Natural killer cell (primary cell): ENCODE results near the gene DMAC2. TPM values are rescaled to one million over a fixed set of nuclear protein-coding genes. Genes with fewer than 3 reads are reported as not detected.
"Not testable (repeated sequence)": the region's sequence is repeated elsewhere in the genome, so short reads cannot be mapped to it uniquely, and the experiment has no call there.

Experiments
- ATAC-seq, 3 donors: fragments of 150-1000 bp in 2 of 3; fragments of 200-7000 bp in 1 of 3; cut with Tn5 transposase; 1 replicate in 1 of 3; 2 replicates in 2 of 3; pipeline ENCODE4 v1.10.0; 2021; ENCODE audit warnings: mild to moderate bottlenecking in 2 of 3, moderate library complexity in 2 of 3
- DNase-seq, 2 donors: peaks; one replicate each; pipeline versions ENCODE4 v3.0.0 to v3.0.0-alpha.2; 2013 to 2021; ENCODE audit warnings: mixed read lengths in 1 of 2
- H3K27ac ChIP-seq: one replicate; pipeline ENCODE4 v1.5.1; 2013; ENCODE audit warnings: mild to moderate bottlenecking, low read length
- H3K27me3 ChIP-seq: one replicate; pipeline ENCODE4 v1.6.1; 2013; ENCODE audit warnings: low read length; ENCODE audit not compliant: control insufficient read depth, insufficient read depth
- H3K36me3 ChIP-seq: one replicate; pipeline ENCODE4 v1.6.1; 2013; ENCODE audit warnings: low read length; ENCODE audit not compliant: control insufficient read depth, insufficient read depth
- H3K4me1 ChIP-seq: one replicate; pipeline ENCODE4 v1.6.1; 2013; ENCODE audit warnings: low read length; ENCODE audit not compliant: control insufficient read depth, insufficient read depth
- H3K4me3 ChIP-seq: one replicate; pipeline ENCODE4 v1.5.1; 2013; ENCODE audit warnings: low read length
- H3K9me3 ChIP-seq: one replicate; pipeline ENCODE4 v1.6.1; 2013; ENCODE audit warnings: low read length; ENCODE audit not compliant: control insufficient read depth, insufficient read depth
- H3K27ac Mint-ChIP-seq, 2 donors: one replicate each; pipeline ENCODE4 v1.8.0; 2022; ENCODE audit warnings: mild to moderate bottlenecking in 2 of 2, mixed read lengths in 2 of 2, moderate library complexity in 1 of 2
- H3K27me3 Mint-ChIP-seq, 2 donors: one replicate each; pipeline ENCODE4 v1.8.0; 2022; ENCODE audit warnings: low read depth in 2 of 2, mixed read lengths in 2 of 2
- H3K36me3 Mint-ChIP-seq: one replicate; pipeline ENCODE4 v1.8.0; 2022; ENCODE audit warnings: mixed read lengths
- H3K4me1 Mint-ChIP-seq, 2 donors: one replicate each; pipeline ENCODE4 v1.8.0; 2022; ENCODE audit warnings: mixed read lengths in 2 of 2
- H3K4me3 Mint-ChIP-seq: one replicate; pipeline ENCODE4 v1.8.0; 2022; ENCODE audit warnings: mild to moderate bottlenecking, moderate library complexity, mixed read lengths
- H3K9me3 Mint-ChIP-seq, 2 donors: one replicate each; pipeline ENCODE4 v1.8.0; 2022; ENCODE audit warnings: mixed read lengths in 2 of 2
- CTCF ChIP-seq: fragments of 200-600 bp; IDR thresholded peaks from one replicate; pipeline ENCODE4 v1.8.0; 2022; ENCODE audit warnings: antibody characterized with exemption
- WGBS: methylation state at CpG from one replicate; pipeline ENCODE4 v1.1.7; 2013; ENCODE audit warnings: missing lambda C conversion rate; ENCODE audit not compliant: insufficient coverage; 5-methylcytosine and 5-hydroxymethylcytosine counted together
- intact Hi-C: fragments of 100-400 bp; cut with micrococcal nuclease; formaldehyde crosslinking; loops from one replicate; pipeline ENCODE4 v1.14.2; 2022
- total RNA-seq, 4 donors: library from RNA; stranded (reverse); fragments of 120-200 nt in 1 of 4; gene quantifications; one replicate each; pipeline versions ENCODE4 v1.2.3 to v1.2.4, GENCODE V29; 2013 to 2022

DMAC2 gene
- total RNA-seq, 3 donors from 2014 or later (not counting 1 experiment from before 2014, with no cell fraction given): 25.4 to 32.5 (median 29.5) TPM

- Mint-ChIP-seq H3K4me1 (peaks cover 6 to 24% of the 10 kb centered on the region in 2 donors), H3K9me3 (no peaks in the 10 kb centered on the region), H3K27me3 (no peaks in the 10 kb centered on the region), H3K27ac (no peak overlapping the region), H3K36me3 (no peaks in the 10 kb centered on the region), H3K4me3 (no peak overlapping the region)
- DNase-seq: no peak
- H3K27me3 ChIP-seq: no peaks in the 10 kb centered on the region
- H3K4me1 ChIP-seq: peaks cover 22% of the 10 kb centered on the region
- TF ChIP-seq CTCF: no peak
- no peak overlapping the region for H3K4me3 ChIP-seq
- 84% methylated on average over 8 of the region's 9 CpGs for WGBS
- ATAC-seq: no peak
- intact Hi-C loops: no loop called here
- peaks cover 43% of the 10 kb centered on the region for H3K36me3 ChIP-seq
- H3K27ac ChIP-seq: no peak overlapping the region
- no peaks in the 10 kb centered on the region for H3K9me3 ChIP-seq
These were observed 28.4 kb downstream of the DMAC2 start for GRCh38 chr19:41411100-41411967.

GRCh38 chr19:41410336-41411054 is 29.2 kb downstream of the DMAC2 start:
- Histone ChIP-seq H3K4me3 (no peak overlapping the region), H3K27me3 (no peaks in the 10 kb centered on the region), H3K27ac (peak overlapping the region; percentile 21), H3K36me3 (peaks cover 40% of the 10 kb centered on the region), H3K4me1 (peaks cover 22% of the 10 kb centered on the region), H3K9me3 (no peaks in the 10 kb centered on the region)
- no peaks in the 10 kb centered on the region for H3K36me3 Mint-ChIP-seq
- H3K9me3 Mint-ChIP-seq: no peaks in the 10 kb centered on the region
- H3K27ac Mint-ChIP-seq: peak overlapping the region in 1 of 2 donors; percentile 56
- TF ChIP-seq CTCF: no peak
- no peaks in the 10 kb centered on the region for H3K27me3 Mint-ChIP-seq
- 94% methylated on average over 23 of the region's 23 CpGs for WGBS
- H3K4me1 Mint-ChIP-seq: peaks cover 6 to 24% of the 10 kb centered on the region in 2 donors
- intact Hi-C loops: no loop called here
- H3K4me3 Mint-ChIP-seq: no peak overlapping the region
- DNase-seq (no peak), ATAC-seq (no peak)

- H3K4me1 Mint-ChIP-seq: peaks cover 6 to 24% of the 10 kb centered on the region in 2 donors
- no peak overlapping the region for H3K4me3 ChIP-seq
- H3K27me3 ChIP-seq: no peaks in the 10 kb centered on the region
- no peaks in the 10 kb centered on the region for H3K27me3 Mint-ChIP-seq
- H3K27ac Mint-ChIP-seq: peak overlapping the region in 1 of 2 donors; percentile 56
- peaks cover 22% of the 10 kb centered on the region for H3K4me1 ChIP-seq
- TF ChIP-seq CTCF: no peak
- peaks cover 29% of the 10 kb centered on the region for H3K36me3 ChIP-seq
- intact Hi-C loops: no loop called here
- H3K9me3 Mint-ChIP-seq: no peaks in the 10 kb centered on the region
- ATAC-seq: no peak
- H3K36me3 Mint-ChIP-seq: no peaks in the 10 kb centered on the region
- H3K9me3 ChIP-seq: no peaks in the 10 kb centered on the region
- WGBS: 92% methylated on average over 4 of the region's 4 CpGs
- H3K27ac ChIP-seq: peak overlapping the region; percentile 14
- no peak for DNase-seq
- peak overlapping the region; percentile 10 for H3K4me3 Mint-ChIP-seq
These were observed 30.4 kb downstream of the DMAC2 start for GRCh38 chr19:41409288-41409687.

GRCh38 chr19:41408846-41409245 is 30.9 kb downstream of the DMAC2 start:
- 98% methylated on average over 5 of the region's 5 CpGs for WGBS
- Histone ChIP-seq H3K36me3 (peaks cover 24% of the 10 kb centered on the region), H3K4me1 (peaks cover 22% of the 10 kb centered on the region)
- H3K36me3 Mint-ChIP-seq, H3K9me3 ChIP-seq, H3K4me3 Mint-ChIP-seq, H3K27me3 Mint-ChIP-seq, H3K9me3 Mint-ChIP-seq, DNase-seq, intact Hi-C loops, H3K4me3 ChIP-seq, H3K27me3 ChIP-seq, H3K27ac ChIP-seq, ATAC-seq: not testable (repeated sequence)
- Mint-ChIP-seq H3K4me1 (peaks cover 6 to 24% of the 10 kb centered on the region in 2 donors), H3K27ac (peak overlapping the region in 1 of 2 donors; percentile 56)
